HG02884 (cell line): Measurements from ENCODE around the gene URM1.

ENCODE experiments used
- ATAC-seq: cut with Tn5 transposase; IDR thresholded peaks from one replicate; pipeline ENCODE4 v1.9.1; 2021; ENCODE audit warnings: mild to moderate bottlenecking, moderate library complexity; ENCODE audit not compliant: unreplicated experiment

Gene URM1

DNA sequence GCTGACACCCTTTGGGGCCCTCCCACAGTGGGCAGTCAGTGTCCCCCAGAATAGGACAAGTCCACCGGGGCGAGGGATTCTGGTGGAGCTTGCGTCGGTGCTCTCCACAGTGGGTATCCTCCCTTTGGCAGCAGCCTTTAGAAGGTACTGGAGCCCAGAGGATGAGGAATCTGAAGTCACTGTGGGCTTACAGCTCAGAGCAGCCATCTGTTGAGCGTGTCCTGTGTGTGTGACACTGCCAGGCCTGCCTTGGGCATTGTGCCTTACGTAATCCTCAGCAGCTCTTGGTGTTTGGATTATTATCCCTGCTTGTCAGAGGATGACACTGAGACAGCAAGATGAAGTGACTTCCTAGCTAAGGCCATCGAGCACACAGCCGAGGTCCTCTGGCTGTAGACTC lies 12.6 kb downstream of the URM1 start:
- ATAC-seq, result no peak

DNA sequence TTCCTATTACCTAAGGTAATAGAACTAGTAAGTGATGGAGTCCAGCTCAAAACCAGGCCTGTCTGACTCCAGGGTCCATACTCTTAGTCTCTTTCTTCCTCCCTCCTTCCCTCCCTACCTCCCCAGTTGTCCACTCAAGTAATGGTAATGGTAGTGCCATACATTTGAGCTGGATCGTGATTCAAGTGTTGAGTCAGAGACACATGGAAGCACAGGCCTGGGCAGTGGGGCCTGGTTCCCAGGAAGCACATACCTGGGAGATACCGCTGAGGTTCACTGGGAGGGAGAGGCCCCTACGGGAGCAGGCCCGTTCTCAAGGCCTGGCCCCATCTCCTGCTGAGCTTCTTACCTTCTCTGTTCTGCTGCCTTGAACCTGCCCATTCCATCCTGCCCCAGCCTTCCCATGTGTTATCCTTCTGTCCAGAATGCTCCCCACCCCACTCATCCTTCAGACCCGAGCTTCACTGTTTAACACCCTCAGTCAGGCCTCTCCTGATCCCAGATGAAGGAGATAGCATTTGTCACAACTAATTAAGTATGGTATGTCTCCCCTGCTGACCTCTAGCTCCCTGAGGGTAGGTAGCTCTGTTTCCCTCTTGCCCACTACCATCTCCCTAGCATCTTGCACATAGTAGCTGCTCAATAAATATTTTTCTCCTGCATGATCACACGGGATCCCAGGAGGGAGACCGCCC lies 13.8 kb downstream of the URM1 start:
- no peak for ATAC-seq

DNA sequence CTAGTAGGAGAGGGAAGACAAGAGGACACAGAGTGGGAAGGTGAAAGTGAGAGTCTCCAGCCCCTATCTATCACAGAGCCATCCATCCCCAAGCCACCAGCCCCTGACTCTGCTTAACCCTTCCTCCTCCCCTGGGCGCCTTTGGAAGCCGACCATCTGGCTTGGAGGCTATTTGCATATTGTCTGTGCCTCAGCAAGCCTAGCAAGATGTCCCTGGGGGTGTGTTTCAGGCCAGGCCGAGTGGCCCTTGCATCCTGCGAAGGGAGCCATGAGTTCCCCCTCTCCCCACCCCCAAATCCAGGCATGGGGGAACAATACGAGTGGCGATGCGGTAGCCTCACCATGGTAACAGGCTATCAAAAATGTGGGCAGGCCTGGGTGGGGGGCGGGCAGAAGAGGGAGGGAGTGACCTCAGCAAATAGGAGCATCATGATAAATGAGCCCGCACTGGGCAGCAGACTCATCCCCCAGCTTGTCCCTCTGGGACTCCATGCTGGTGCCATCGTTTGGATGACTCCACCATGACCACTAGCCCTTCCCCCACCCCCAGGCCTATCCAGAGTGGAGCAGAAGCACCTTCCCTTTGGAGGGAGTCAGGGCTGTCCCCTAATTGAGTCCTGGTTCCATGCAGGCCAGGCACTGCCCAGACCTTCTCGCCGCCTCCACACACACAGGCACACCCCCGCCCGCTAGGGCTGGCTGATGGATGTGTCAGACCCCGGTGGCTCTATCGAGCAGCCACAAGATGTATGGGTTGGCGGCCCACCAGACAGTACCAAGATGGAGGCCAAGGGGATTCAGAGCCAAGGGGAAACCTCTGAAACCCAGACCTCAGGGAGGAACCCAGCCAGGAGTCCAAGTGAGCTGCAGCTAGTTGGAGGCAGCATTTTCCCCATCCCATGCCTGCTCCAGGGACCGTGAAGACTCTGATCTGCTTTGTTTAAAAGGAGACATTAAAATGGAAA lies 14.6 kb downstream of the URM1 start:
- no peak for ATAC-seq

DNA sequence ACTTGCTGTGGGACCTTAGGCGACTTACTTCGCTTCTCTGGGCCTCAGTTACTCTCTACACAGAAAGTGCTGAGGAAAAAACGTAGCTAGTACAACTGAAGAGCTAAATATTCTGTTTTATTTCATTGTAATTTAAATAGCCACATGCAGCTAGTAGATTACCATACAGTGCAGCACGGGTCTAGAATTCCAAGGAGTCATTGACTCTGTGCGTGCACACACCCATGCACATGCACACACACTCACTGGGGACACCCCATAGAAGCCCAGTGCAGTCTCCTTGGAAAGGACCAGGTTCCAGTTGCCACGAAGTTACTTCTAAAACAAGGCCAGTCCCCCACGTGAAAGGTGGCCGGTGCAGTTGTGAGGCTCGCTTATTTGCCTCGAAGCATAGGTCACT lies 17.0 kb downstream of the URM1 start:
- no peak for ATAC-seq

DNA sequence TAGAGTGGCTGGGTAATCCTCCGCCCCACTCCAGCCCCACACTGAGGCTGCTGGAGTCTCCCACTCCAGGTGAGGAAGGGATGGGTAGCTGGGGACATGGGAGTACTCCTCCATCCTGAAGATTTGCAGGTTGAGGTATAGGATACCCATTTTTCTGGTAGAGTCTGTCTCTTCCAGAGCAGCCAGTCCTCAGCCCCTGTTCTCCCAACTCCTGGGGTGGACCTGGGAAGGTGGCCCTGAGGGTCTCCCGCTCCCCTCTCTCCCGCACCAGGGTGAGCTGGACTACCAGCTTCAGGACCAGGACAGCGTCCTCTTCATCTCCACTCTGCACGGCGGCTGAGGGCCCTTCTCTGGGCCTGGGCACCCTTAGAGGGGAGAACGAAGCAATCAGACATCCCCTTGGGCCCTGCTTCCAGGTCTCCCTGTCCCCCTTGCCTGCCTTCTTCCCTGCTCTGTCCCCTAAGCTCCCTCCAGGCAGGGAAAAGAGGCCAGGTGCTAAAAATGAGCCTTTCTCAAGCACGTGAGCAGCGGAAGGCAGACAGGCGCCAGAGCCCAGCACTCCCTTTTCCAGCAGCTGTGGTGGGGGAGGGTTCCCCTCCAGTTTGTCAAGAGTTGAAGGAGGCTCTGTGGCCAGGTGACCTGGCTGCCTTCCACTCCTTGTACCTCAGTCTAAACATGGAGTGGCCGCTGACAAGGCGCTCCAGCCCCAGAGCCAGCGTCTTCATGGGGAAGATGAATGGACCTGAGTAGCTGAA lies 18.4 kb downstream of the URM1 start:
- ATAC-seq, result no peak

DNA sequence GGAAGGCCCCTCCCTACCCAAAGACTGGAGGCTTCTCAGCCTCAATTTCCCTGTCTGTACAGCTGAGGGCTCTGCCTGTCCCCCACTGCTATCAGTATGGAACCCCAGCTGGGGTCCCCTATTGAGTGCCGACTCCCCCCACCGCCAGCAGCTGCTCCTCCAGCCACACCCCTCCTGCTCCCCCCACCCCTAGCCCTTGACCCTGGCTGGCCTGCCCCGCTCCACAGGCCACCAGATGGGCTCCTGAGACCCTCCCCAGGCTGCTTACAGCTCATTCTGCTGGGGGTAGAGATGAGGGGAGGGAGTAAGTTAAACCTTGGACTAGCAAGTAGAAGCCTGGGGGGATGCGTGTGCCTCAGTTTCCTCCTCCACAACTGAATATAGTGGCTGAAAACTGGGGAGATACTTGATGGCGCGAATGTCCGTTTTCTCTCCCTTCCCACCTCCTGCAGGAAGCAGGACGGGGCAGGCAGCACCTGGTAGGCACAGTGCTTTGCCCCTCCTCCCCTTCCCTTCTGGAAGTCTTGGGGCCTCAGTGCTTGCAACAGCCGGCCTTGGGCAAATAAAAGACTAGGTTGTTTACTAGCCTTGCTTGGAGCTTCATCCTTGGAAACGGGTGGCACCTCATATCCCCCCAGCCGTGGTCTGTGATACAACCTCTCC lies 19.1 kb downstream of the URM1 start:
- no peak for ATAC-seq

DNA sequence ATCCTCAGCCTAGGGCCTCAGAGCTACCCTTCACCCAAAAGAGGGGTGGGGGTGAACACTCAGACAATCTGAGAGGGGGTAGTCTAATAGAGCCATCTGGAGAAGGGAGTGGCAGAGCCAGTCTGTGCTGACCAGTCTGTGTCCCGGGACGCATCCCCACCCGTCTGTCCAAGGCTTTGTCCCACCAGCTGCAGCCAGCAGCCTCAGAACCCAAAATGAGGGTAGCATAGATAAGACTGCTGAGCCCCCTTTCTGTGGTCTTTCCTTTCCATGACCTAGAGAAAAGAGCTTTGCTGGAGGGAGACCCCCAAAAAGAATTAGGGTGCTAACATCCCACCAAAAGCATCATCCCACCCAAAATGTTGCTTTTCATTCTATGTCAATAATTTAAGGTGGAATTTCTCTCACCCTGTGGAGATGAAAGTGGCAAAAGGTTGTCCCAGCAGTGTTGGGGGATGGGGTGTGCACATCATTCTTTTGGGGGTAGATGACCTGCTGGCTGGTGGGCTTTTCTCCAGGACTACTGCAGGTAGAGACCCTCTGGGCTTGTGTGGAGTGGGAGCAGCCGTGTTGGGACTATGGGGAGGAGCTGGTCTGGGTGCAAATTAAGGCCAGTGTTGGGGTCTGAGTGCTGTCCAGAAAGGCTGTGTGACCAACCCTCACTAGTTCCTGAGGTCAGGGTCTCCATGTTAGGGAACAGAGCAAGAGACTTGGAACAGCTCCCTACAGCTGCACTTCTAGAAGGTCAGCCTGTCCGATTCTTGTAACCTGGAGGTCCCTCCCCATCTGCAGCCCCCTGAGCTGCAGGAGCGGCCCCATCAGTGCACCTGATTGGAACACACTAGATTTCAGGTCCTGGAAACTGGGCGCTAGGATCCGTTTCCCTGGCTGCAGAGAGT lies 19.9 kb downstream of the URM1 start:
- ATAC-seq, result no peak

GRCh38 chr9:128391956-128392301 lies 20.8 kb downstream of the URM1 start:
- no peak for ATAC-seq

DNA sequence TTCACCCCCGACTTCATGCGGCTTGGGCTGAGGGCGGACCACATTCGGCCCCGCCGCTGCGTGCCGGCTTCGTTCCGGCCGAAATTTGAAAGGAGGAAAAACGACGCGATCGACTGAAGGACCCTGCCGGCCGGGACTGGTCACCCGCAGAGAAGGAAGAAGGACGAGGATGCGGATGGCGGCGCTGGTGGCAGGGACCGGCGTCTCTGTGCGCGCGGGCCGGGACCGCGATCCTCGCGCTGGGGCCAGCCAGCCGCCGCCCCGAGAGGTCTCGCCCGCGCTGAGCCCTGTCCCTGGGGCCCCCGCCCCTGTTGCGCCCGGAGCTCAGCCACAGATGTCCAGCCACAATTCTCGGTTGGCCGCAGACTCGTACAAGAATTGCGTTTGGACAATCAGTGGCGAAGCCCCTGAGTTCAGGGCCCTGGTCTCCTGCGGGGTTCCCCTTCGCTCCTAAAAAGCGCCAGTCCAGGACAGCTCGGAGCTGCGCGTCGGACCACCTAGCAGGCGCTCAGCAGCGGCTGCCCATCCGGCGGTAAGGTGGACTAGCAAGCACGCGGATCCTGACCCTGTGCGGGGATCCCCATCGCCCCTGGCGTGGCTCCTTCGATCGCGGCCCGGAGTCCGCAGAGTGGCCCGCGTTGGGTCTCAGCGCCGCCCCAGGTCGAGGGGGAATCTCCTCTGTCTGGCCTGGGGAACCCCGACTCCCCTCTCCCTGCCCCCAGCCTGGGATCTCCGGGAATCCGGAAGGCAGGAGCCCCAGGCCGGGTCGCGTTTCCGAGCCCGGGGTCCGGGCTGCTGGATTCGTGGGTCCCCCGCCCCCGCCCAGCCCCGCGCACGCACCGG lies 21.3 kb downstream of the URM1 start:
- ATAC-seq, result no peak

DNA sequence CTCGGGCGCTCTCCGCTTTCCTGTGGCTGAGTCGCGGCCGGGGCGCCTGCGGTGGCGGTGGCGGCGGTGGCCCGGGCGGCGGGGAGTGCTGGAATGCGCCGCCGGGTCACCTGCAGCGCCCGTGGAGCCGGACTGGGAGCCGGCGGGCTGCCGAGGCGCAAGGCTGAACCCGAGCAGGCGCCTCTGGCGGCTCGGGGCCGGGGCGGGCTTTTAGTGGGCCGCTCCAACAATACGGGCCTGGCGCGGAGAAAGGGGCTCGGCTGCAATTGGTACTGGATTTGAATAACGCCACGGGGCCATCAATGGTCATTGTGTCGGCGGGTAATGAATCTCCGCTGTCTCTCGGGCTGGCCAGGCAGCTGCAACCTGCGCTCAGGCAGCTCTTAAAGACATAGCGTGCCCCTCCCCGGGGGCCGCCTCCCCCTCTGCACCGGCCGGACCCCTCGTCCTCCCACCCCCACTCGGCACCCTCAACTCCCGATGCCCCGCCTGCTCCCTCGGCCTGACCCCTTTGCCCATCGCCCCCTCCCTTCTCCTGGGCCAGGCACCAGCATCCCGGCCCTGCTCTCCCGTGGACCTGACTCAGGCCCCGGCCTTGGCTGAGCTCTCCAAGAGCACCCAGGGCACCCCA lies 22.1 kb downstream of the URM1 start:
- no peak for ATAC-seq

GRCh38 chr9:128393970-128394369 lies 22.8 kb downstream of the URM1 start:
- no peak for ATAC-seq

DNA sequence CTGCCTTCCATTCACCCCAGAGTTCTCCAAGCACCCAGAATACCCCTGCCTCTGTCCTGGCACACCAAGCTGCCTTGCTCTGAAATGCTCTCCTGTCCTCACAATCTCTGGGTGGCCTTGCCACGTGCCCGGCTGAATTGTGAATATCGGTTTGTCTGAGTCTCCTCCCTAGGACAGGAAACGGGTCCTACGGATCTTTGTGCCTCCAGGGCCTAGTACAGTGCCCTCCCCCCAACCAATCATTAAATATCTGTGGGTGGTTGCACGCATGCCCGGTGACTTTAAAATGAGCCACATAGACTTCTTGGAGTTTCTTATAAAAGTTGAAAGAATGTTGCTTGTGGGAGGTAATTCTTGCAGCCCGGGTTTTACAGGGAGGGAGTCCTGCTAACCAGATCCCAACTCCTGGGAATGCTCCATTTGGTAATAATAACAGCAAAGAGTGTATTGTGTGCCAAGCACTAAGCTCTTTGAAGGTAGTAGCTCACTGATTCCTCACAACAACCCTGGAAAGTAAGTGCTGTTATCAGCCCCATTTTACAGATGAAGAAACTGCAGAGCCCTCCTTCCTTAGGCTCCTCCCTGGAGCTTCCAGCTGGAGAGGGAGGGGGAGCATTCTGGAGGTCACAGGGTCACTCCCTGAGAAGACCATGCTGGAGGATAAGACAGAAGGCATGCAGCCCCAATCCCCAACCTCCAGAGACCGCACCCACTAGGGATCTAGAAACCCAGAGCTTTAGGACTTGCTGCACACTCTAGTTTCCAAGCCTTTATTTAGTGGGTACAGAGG lies 23.4 kb downstream of the URM1 start:
- ATAC-seq, result no peak

DNA sequence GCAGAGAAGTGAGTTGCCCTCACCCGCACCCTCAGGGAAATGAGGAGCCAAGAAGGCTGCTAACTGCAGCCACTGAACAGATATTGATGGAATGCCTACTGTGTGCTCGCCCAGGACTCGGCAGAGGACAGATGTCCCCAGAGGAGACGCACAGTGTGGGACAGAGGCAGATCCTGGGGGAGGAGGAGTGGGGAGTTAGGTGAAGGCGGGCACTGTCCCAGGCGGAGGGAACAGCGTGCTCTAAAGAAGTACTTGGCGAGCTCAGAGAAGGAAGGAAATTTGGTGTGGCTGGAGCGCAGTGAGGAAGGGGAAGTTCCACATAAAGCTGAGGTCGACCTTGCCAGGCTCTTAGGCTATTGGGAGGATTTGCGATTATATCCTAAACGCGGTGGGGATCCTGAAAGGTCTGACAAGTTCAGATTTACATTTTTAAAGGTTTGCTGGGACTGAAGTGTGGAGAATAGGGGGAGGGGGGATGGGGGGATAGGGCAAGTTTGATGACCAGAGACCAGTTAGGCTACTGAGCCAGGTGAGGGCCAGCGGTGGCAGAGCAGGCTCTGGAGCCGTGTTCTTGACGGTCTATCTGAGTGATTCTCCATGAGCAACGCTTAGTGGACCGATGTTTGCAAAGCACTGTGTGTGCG lies 25.9 kb downstream of the URM1 start:
- no peak for ATAC-seq

DNA sequence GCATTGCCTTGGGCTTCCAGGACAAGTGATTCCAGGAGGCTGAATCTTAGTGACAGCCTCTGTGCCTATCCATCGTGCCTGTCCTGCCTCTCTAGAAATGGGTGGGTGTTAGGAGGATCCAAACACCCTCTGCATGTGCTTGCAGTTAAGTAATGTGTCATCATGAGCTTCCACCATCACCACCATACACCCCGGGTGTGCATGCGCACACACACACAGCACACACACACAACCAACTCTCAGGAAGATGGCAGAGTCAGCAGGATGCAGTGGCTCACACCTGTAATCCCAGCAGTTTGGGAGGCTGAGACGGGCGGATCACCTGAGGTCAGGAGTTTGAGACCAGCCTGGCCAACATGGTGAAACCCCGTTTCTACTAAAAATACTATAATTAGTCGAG lies 26.7 kb downstream of the URM1 start:
- ATAC-seq, result no peak

GRCh38 chr9:128399861-128400260 lies 28.7 kb downstream of the URM1 start:
- ATAC-seq, result no peak

DNA sequence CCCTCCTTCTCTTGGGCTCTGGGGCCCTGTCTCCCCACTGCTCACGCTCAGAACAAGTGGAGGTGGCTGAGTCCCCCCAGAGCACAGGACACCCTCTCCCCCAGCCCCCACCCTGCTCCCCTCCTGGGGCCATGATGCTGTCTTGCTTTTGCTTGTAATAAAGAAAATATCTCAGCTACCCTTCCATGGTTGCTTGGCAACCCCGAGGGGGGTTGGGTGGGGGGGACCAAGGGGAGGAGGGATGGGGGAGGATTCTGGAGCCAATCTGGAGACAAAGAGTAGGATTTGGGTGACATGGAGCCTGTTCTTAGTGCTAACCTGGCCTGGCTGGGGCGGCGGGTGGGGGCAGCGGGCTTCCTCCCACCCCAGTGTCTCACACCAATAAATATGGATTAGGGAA lies 33.4 kb downstream of the URM1 start:
- no peak for ATAC-seq

DNA sequence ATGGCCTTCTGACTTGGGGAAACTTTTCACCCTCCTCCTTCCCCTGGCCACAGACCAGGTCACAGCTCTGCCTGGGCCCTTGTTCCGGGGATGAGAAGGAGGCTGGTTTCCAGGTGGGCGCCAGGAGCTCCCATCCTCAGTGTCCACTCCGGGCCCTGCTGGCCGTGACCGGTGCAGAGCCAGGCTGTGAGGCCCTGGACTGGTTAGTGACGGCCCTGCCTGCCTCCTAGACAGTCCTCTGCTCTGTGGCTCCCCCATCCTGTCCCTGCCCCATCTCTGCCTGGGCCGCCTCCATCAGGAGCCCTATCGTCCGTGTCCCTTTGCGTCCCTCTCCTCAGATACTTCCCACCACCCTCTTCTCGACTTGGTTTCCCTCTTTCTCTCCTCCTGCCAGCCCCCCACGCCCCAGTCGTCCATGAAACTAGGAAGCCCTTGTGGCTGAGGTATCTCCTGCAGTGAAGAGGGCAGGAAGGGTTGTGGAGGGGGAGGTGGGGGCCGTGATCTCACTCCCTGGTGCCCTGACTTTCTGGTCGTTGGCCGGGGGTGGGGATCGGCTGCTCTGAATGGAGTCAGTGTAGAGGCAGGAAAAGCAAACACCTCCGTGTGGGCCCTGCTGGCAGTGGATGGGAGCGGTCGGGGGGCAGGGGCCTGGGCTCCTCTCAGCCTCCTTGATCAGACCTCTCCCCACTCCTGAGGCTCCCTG lies 34.1 kb downstream of the URM1 start:
- no peak for ATAC-seq
